HG02852 (cell line): ENCODE results near the gene ARHGAP10.

Experiments
- ATAC-seq: cut with Tn5 transposase; IDR thresholded peaks from one replicate; pipeline ENCODE4 v1.9.1; 2021; ENCODE audit warnings: mild to moderate bottlenecking, moderate library complexity; ENCODE audit not compliant: unreplicated experiment

Gene ARHGAP10

DNA sequence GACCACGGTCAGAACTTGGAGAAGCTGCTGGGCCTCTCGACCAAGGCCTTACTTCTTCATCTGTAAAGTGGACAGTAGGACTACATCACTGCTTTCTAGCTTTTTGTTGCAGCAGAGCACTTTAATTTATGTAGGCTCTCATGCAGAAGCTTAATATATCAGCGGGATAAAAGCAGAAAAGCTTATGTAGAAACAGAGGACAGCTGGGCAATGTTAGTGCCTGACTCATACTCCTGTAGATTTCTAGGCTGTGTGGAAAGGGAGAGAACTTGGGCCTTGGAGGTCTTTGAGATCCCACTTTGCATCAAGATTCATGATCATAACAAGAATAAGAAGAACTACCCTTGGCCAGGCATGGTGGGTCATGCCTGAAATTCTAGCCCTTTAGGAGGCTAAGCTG, 91.2 kb downstream of the ARHGAP10 start:
- ATAC-seq: no peak

DNA sequence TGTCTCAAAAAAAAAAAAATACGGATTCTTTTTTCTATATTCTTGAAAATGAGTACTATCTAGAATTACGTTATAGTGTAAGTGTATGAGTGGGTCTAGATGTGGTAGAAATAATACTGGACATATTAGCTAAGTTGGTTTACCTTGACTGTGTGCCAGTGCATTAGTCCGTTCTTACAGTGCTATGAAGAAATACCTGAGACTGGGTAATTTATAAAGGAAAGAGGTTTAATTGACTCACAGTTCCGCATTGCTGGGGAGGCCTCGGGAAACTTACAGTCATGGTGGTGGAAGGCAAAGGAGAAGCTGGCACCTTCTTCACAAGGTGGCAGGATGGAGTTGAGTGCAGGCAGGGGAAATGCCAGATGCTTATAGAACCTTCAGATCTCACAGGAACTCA, 92.4 kb downstream of the ARHGAP10 start:
- no peak for ATAC-seq

DNA sequence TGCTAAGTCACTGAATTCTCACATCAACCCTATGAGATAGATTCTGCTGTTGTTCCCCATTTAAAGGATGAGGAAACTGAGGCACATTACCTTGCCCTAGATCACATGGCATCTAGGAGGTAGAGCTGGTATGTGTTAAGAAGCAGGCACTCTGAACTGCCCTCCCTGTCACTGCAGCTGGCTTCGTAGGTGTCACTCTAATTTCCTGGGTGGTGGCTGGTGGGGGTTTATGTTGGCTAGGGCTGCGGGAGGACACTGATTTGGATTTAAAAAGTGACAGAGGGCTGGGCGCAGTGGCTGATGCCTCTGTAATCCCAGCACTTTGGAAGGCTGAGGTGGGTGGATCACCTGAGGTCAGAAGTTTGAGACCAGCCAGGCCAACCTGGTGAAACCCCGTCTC, 93.0 kb downstream of the ARHGAP10 start:
- no peak for ATAC-seq

DNA sequence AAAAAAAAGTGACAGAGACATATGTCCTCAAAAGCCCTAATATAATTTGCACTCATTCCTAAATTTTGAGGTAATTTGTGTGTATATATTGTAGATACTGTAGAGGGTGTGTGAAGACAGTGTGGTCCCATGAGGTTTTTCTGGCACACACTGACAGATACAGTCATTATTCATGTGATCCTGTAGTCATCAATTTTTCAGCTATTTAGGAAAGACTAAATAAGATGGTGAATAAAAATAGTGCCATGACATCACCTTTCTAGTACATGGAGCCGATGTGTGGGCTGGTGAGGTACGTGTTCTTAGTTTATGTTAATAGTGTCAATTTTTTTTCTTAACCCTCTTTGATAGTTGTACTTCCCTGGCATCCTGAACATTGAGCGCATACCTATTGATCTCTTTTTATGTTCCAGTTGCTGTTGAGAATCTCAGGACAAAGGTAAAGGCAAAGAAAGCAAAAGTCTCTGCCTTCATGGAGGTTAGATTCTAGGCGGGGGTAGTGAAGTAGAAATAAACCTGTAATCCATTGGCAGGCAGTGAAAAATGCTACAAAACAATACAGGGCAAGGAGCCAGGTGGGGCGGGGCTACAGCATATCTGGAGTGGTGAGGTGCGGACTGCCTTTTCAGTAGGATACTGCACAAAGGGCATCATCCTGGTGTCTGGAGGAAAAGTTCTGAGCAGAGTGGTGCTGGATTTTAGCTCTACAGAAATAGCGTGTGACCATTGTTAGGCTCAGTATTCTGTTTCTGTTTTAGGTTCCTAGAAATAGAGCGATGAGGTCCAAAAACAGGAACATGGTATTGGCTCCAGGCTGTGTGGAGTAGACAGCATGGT, 93.8 kb downstream of the ARHGAP10 start:
- ATAC-seq: no peak

DNA sequence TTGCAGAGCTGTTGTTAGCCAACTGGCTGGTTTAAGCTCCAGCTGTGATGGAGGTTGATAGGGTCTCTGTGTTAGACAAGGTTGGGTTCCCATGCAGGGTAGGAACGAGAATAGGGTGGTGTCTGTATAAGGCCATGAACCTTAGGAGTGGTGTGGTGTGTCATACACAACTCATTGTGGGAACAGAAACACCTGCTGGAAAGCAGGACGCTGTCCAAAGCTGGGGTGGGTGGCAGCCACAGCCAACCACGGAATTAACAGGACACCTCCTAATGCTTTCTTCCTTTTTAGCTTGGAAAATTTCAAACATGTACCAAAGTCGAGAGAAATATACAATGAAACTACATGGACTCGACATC, 94.4 kb downstream of the ARHGAP10 start:
- no peak for ATAC-seq

DNA sequence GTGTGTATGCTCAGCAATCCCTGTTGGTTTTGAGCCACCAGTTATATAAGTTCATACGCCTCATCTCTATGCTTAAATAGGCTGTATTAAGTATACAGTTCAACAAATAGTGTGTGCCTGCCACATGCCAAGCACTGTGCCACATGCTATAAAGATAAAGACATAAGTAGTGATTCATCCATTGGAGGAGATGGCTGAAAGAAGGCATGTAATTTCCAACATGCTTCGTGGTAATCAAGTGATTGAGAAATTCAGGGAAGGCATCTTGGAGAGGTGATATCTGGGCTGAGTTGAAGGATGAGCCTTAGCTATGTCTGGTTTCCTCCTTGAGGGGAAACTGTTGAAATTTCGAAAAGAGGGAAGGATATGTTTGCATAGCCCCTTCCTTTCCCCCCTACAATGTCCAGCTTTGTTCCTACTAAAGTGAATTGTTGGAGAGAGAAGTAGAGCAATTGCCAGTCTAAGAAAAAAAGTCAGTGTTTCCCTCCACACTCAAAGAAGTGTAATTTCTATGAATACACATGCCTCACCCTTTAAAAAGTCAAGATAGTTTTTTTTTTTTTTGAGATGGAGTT, 96.5 kb downstream of the ARHGAP10 start:
- no peak for ATAC-seq

DNA sequence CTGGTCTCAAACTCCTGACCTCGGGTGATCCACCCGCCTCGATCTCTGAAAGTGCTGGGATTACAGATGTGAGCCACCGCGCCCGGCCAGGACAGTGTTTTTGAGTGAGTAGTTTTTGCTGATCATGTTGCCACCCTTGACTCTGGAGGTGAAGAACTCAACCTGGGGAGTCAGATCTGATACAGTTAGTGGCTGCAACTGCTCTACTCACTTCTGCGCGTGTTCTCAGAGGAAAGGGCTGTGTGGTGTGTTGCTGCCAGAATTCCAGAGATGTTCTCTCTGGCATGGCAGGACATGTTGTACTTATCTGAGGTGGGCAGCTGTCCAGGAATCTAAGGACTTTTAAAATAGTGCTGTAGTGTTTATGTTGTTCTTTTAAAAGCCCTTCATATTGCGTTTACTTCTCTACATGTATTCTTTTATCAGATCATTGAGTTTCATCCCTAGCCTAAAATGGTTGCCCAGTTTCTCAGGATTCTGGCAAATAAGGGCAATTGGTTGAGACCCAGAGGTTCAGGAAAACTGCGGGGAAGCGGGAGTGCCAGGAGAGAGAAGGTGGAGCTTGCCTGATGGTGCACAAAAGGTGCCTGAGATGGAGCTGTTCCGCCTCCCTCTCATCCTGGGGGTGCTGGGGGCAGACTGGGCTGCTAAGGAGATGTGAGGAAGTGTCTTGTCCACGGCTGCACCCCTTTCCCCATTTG, 97.7 kb downstream of the ARHGAP10 start:
- ATAC-seq: no peak

DNA sequence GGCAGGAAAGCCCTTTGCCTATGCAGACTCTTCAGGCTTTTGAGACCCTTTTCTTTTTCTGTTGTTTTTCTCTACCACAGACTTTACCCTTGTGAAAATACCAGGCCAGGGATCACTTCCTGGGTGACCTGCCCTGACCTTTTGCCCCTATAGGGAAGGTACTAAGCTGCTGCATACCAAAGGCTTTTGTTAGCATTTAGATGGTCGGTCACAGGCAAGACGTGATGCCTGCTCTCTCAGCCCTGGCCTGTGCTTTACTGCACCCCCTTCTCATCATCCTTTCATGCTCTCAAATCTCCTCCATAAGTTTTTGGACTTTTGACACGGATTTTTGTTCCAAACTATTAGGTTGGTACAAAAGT, 98.2 kb downstream of the ARHGAP10 start:
- no peak for ATAC-seq

DNA sequence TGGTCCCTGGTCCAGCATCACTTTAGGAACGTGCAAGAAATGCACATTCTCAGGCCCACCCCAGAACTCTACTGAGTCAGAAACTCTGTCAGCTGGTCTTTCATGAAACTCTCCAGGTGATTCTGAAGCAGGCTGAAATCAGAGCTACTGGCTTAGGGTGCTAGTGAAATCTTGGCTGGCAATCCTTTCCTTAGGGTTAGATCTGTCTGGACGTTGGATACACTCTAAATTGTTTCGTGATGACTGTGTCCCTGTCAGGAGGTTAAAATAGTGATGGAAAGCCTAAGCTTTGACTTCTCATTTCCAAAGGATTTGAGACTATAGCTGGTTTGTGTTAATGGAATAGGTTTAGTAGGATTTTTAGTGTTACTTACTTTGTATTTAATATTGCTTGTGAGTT, 99.1 kb downstream of the ARHGAP10 start:
- no peak for ATAC-seq

DNA sequence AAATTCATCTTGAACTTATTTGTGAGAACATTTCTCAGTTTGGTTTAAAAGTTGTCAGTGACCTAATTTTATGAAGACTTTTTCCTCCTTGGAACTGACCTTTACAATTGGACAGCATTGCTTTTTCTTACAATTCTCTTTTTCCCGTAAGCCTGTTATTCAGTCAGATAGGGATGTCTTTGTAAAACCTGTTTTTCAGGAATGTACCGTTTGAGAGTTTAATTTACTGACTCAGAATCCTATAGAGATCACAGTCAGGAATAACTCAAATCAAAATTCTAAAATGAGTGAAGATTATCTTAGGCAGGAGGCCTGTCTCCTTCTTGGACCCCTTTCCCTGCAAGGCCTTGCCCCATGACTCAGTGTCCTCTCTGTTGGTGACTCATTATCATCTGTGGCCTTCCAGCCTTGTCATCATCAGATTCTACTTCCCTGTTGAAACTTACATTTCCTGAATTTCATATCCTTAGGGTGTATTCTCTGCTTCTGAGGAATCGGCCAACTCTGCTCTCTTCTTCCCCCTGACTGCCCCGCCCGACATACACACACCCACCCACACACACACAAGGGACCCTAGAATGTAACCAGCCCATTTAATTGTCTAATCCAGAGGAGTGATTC, 99.8 kb downstream of the ARHGAP10 start:
- no peak for ATAC-seq

DNA sequence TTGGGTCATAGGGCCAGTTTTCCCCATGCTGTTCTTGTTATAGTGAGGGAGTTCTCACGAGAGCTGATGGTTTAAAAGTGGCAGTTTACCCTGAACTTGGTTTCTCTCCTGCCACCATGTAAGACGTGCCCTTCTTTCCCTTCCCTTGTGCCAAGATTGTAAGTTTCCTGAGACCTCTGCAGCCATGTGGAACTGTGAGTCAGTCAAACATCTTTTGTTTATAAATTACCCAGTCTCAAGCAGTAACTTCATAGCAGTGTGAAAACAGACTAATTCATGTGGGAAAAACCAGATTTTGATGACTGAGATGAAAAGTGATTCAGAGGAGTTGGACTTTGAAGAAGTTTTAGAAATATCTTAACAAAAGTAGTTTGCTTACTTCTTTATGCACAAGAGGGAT, 101.4 kb downstream of the ARHGAP10 start:
- no peak for ATAC-seq

DNA sequence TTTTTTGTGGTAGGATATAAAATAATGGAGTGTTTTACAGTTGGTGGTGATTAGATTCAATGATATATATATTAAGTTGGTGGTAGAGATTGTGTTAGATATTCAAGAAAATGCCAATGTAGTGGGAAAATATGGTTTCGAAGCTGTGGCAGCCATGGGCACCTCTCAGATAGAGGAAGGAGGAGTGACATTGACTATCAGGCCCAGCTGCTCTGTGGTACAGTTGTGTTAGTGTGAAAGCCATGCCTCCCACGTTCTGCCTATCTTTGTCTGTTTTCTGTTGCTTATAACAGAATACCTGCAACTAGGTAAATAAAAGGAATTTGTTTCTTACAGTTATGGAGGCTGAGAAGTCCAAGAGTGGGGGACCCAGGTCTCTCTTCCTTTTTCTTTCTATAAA, 101.9 kb downstream of the ARHGAP10 start:
- no peak for ATAC-seq

DNA sequence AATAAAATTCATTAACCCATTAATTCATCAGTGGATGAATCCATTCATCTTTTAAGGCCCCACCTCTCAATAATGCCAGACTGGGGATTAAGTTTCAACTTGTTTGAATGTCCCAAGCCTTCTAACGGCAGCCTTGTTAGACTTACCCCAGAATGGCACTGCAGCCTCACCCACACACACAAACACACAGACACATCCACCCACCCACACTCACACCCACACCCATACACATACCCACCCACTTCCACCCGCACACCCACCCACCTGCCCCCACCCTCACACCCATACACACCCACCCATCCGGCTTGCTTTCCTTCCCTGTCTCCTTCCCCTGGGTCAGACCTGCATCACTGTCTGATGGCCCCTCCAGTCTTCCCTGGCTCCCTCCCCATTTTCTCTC, 102.6 kb downstream of the ARHGAP10 start:
- ATAC-seq: no peak

DNA sequence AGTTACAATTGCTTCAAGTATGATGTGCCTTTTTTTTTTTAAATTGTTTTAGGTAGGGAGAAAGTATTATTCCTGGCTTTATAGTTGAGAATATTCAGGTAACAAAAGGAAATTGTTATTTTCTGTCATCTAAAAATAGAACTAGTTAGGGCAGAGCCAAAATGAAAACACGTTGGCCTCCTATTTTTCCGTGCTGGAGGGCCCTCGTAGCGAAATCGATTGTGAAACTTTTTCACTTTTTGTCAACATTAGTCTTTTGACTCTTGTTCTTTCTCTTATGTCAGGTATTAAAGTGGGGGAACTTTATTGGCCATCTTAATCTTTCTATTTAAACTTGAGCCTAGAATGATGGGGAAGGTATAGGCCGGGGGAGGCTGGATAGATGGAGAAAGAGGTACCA, 104.9 kb downstream of the ARHGAP10 start:
- ATAC-seq: no peak

DNA sequence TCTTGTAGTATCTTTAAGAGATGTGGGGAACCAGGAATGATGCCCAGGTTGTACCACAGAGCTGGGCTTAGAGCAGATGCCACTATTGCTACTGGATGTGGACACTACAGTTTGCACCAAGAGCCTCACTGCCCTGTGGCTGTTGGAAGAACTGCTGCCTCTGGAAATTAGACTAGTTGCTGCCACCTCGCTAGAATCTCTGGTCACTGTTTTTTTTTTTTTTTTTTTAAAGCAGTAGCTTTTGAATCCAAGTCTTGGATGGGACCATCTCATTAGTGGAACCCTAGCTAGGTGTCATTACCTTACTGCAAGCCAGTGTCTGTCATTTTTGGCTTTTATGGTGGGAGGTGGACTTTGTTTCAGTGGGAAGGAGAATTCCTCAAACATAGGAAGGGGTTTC, 105.5 kb downstream of the ARHGAP10 start:
- no peak for ATAC-seq

DNA sequence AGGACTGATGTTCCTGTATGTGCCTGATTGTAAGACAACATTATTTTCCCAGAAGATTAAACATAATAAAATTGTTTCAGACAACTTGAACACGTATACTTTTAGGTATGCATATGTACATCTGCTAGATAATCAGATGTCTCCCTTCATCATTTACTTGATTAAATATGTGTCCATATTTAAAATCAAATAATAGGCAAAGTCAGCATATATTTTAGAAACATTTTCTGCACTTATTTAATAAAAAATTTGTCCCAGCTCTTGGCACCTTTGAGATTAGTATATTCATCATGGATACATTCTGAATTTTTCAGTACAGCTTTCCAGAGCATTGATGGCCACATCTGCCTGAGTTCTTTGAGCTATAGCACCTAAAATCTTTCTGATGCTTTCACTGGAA, 106.0 kb downstream of the ARHGAP10 start:
- no peak for ATAC-seq

DNA sequence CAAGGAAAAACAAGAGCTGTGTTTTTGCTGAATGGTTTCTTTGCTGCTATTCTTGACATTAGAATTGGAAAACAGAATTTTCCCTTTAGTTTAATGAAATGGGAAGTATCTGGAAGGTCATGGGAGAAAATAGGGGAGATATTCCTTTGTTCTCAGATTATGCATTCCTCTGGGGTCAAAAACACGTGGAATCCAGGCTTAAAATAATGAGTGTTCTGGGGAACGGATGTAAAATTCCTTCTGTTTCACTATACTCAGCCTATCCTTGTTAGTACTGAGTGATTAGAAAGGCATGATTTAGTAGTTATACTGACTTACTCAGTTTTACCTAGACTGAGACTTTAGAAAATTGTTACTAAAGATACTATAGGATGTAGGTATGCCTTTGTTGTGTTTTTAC, 107.3 kb downstream of the ARHGAP10 start:
- ATAC-seq: no peak

DNA sequence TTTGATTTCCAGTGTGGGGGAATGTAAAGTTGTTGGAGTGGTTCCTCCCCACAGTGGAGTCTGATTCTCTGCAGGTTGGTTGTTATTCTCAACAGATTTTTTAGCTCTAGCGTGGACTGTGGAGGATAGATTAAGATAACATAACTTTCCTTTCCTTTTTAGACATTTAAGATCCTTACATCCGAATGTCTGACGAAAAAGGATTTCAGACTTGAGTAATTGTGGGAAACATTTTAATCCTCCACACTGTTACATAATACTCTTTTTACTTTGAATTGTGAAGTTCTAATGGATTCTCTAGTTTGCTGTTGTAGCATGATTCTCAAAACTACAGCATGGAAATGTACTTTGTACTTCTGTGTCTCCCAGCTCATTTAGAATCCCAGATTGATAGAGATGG, 107.8 kb downstream of the ARHGAP10 start:
- ATAC-seq: no peak

DNA sequence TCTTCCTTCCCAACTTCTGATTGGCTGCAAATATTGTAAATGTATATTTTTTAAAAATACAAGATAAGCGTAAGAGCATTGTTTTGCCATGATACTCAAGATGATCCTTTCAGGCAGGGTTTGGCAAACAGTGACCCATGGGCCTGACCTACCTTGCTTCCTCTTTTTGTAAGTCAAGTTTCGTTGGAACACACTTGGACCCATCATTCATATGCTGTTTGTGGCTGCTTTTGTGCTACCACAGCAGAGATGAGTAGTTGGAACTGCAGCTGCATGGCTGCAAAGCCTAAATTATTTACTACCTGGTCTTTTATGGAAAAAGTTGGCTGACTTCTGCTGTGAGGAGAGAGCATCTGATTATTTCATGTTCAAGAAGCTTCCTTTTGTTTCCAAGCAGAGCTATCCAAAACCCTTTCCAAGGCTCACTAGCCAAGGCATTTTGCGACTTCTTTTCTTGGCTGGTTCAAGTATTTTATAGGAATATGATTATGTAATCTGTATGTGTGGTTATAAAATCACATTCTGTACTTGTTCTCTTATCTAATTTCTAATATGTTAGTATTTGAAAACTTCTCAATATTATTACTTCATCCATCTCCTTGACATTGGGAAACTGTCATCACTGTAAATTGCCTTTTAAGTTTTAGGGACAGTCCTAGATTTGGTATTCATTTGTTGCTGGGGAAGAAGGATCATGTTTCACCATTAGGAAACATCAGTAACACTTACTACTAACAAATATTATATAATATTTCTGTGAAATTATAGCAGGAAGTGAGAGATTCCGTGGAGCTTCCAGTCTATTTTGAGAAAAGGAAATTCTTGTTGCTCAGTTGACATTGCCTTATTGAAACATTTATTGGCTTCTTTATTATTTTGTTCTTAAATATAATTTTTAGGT, 109.2 kb downstream of the ARHGAP10 start:
- no peak for ATAC-seq

DNA sequence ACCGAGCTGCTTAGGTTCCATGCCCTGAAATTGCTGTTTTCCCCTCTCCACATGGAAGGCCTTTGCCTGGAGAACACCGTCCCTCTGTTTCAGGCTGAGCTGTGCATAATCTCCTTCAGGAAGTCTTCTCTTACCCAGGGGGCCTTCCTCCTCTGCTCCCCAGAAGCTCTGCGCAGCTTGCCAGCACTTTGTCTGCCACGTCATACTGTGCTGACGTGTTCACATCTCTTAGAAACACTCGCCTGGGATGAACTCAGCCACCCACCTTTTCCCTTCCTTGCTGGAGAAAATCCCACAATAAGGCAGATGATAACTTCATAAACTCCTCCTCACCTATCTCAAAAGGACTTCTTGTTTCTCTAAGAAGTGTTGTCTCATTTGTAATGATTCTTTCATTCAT, 110.7 kb downstream of the ARHGAP10 start:
- ATAC-seq: no peak

DNA sequence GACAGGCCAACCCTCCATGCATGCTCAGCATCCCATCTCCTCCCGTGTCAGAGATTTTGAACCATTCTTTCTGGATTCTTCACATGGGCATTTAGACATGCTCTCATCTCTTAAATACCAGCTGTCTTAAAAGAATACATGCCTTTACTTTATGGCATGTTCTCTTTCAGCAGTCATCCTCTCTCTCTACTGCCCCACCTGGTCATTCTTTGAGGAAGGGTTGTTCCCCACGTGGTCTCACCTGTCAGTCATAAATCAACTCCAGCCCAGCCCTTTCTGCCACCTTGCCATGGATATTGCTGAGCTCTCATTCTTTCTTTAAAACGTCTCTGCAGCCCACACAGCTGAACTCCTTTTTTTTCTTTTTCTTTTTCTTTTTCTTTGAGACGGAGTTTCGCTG, 111.3 kb downstream of the ARHGAP10 start:
- peak; percentile 32 for ATAC-seq
